K562 (cell line): ENCODE data around the gene CERS6. TPM values are rescaled to one million over a fixed set of nuclear protein-coding genes. Genes with fewer than 3 reads are reported as not detected.

Experiments used
- ATF7 ChIP-seq: fragments of 450-650 bp; IDR thresholded peaks from 2 replicates; pipeline ENCODE4 v1.7.1; 2014; ENCODE audit warnings: mild to moderate bottlenecking, moderate library complexity
- CBX3 ChIP-seq, 2 experiments: IDR thresholded peaks; 1 replicate in 1 of 2; 2 replicates in 1 of 2; pipeline ENCODE4 v1.6.1; 2012; ENCODE audit warnings: inconsistent platforms in 2 of 2, low read length in 2 of 2, borderline replicate concordance in 1 of 2, control low read depth in 1 of 2
- CXXC5 ChIP-seq: fragments of 250-450 bp; sonication (Bioruptor Pico); IDR thresholded peaks from 2 replicates; pipeline ENCODE4 v1.8.0; 2022; ENCODE audit warnings: inconsistent platforms, mild to moderate bottlenecking, moderate library complexity
- EP400 ChIP-seq: fragments of 450-650 bp; IDR thresholded peaks from 2 replicates; pipeline ENCODE4 v1.6.1; 2017; ENCODE audit warnings: antibody characterized with exemption, mild to moderate bottlenecking, moderate library complexity
- ETV1 ChIP-seq: fragments of 450-650 bp; conservative IDR thresholded peaks from 2 replicates; pipeline ENCODE4 v1.6.1; 2016; ENCODE audit warnings: missing genetic modification characterization, control low read depth, low read depth, missing compliant biosample characterization
- ETV5 ChIP-seq: sonication (generic); formaldehyde crosslinking; IDR thresholded peaks from 2 replicates; pipeline ENCODE4 v1.4.0; 2020; ENCODE audit warnings: low read depth, mild to moderate bottlenecking, missing genetic modification reagents
- GABPA ChIP-seq: fragments of 200-800 bp; sonication (Bioruptor generic); conservative IDR thresholded peaks from 2 replicates; pipeline ENCODE4 v1.6.1; 2016; ENCODE audit warnings: low read depth, missing genetic modification characterization, missing compliant biosample characterization
- GTF2E2 ChIP-seq: fragments of 200-800 bp; sonication (Bioruptor generic); IDR thresholded peaks from 2 replicates; pipeline ENCODE4 v1.6.1; 2016; ENCODE audit warnings: missing genetic modification characterization, missing compliant biosample characterization
- MEIS2 ChIP-seq: fragments of 450-650 bp; IDR thresholded peaks from 2 replicates; pipeline ENCODE4 v1.6.1; 2014; ENCODE audit warnings: mild to moderate bottlenecking; ENCODE audit not compliant: partially characterized antibody
- NBN ChIP-seq: fragments of 450-650 bp; IDR thresholded peaks from 2 replicates; pipeline ENCODE4 v1.6.1; 2016; ENCODE audit warnings: low read depth, mild to moderate bottlenecking
- RAD21 ChIP-seq, 2 experiments: fragments of 250-450 bp in 1 of 2; fragments of 450-650 bp in 1 of 2; sonication (Bioruptor Pico) in 1 of 2; formaldehyde crosslinking in 1 of 2; IDR thresholded peaks in 1 of 2; conservative IDR thresholded peaks in 1 of 2; 2 replicates each; pipeline versions ENCODE4 v1.4.0 to v1.8.0; 2020 to 2022; ENCODE audit warnings: mild to moderate bottlenecking in 2 of 2, moderate library complexity in 1 of 2
- SMAD4 ChIP-seq: fragments of 250-450 bp; sonication (Bioruptor Pico); conservative IDR thresholded peaks from 2 replicates; pipeline ENCODE4 v1.8.0; 2021; ENCODE audit warnings: inconsistent platforms, mild to moderate bottlenecking, moderate library complexity
- SMARCA5 ChIP-seq: fragments of 450-650 bp; IDR thresholded peaks from 2 replicates; pipeline ENCODE4 v1.6.1; 2016
- SMARCE1 ChIP-seq: fragments of 450-650 bp; IDR thresholded peaks from 2 replicates; pipeline ENCODE4 v1.7.1; 2016; ENCODE audit warnings: mild to moderate bottlenecking
- TARDBP ChIP-seq: fragments of 450-650 bp; IDR thresholded peaks from 2 replicates; pipeline ENCODE4 v1.6.1; 2016
- TEAD1 ChIP-seq, 2 experiments: fragments of 450-650 bp in 1 of 2; sonication (generic) in 1 of 2; formaldehyde crosslinking; IDR thresholded peaks; 2 replicates each; pipeline versions ENCODE4 v1.4.0 to v1.8.0; 2020 to 2022; ENCODE audit warnings: mild to moderate bottlenecking in 2 of 2, missing genetic modification reagents in 1 of 2
- TEAD4 ChIP-seq, 2 experiments: sonication (generic) in 1 of 2; formaldehyde crosslinking in 1 of 2; IDR thresholded peaks; 2 replicates each; pipeline versions ENCODE4 v1.6.1 to v1.8.0; 2012 to 2022; ENCODE audit warnings: borderline replicate concordance in 1 of 2, inconsistent platforms in 1 of 2, low read length in 1 of 2, mild to moderate bottlenecking in 1 of 2, missing genetic modification reagents in 1 of 2
- TRIM24 ChIP-seq, 2 experiments: fragments of 450-650 bp; IDR thresholded peaks; 2 replicates each; pipeline ENCODE4 v1.6.1; 2016
- ZNF24 ChIP-seq: fragments of 450-650 bp; IDR thresholded peaks from 2 replicates; pipeline ENCODE4 v1.6.1; 2016
- ZNF324 ChIP-seq: fragments of 250-450 bp; sonication (Bioruptor Pico); IDR thresholded peaks from 2 replicates; pipeline ENCODE4 v1.4.0; 2020; ENCODE audit warnings: mild to moderate bottlenecking
- ZNF41 ChIP-seq: fragments of 250-450 bp; sonication (Bioruptor Pico); conservative IDR thresholded peaks from 2 replicates; pipeline ENCODE4 v1.4.0; 2020; ENCODE audit warnings: mild to moderate bottlenecking
- polyA plus RNA-seq, 8 experiments: library from polyadenylated mRNA; depleted of rRNA in 4 of 8; stranded (reverse) in 5 of 8; unstranded in 3 of 8; fragments of >200 nt; fragmentation: Nextera tagmentation in 2 of 8; fragmentation: Illumina TruSeq in 1 of 8; extraction: Ambion mirVana in 2 of 8; extraction: Trizol in 1 of 8; gene quantifications; 2 replicates each; pipeline versions ENCODE4 v1.2.1 to v1.2.3, GENCODE V29; 2011 to 2014; ENCODE audit warnings: inconsistent platforms in 1 of 8, missing spikeins in 1 of 8
- total RNA-seq, 7 experiments: library from RNA; depleted of rRNA in 6 of 7; stranded (reverse); fragments of >200 nt in 6 of 7; fragmentation: Illumina TruSeq in 2 of 7; extraction: Trizol in 2 of 7; gene quantifications; 2 replicates each; pipeline versions ENCODE4 v1.2.1 to v1.2.3, GENCODE V29; 2011 to 2021; ENCODE audit warnings: low replicate concordance in 1 of 7
- TF ChIP-seq, protein P1 (sequence below): sonication (generic); formaldehyde crosslinking; IDR thresholded peaks from 2 replicates; pipeline ENCODE4 v1.8.1; 2023; ENCODE audit warnings: mild to moderate bottlenecking, missing genetic modification reagents
- TF ChIP-seq, protein P2 (sequence below), 2 experiments: fragments of 450-650 bp; IDR thresholded peaks; 2 replicates each; pipeline ENCODE4 v1.6.1; 2018; ENCODE audit warnings: mild to moderate bottlenecking in 2 of 2, low read depth in 1 of 2; ENCODE audit not compliant: partially characterized antibody in 2 of 2

Gene CERS6
- total and polyA plus RNA-seq, 9 of the 15 experiments (the other 6 are each of a cell fraction or from before 2014, with no cell fraction given) = 1.6 to 13.6 (median 11.4) TPM

GRCh38 chr2:168632709-168633121, 176.6 kb downstream of the CERS6 start (continued):
- TF ChIP-seq MEIS2 (peak; percentile 77), ATF7 (0 out of 2 replicates have a peak, but pooled peaks have one; percentile 12), GABPA (tag) (peak; percentile 23; the same call in 1 of the 2 replicates), RAD21 (CRISPR knock-in tag; conservative IDR thresholded peaks at IDR 0.05 in 1 of 2, IDR thresholded peaks at IDR 0.05 in 1 of 2) (peak in 1 of 2 experiments; percentile 5; a peak in 1 of 4 replicates), NBN (0 out of 2 replicates have a peak, but pooled peaks have one; percentile 32), ETV1 (peak; percentile 46), SMARCE1 (peak; percentile 41; the same call in 1 of the 2 replicates), SMARCA5 (0 out of 2 replicates have a peak, but pooled peaks have one; percentile 16), CXXC5 (CRISPR knock-in tag) (peak; percentile 57), ZNF24 (no peak), ZNF41 (CRISPR knock-in tag) (no peak), CBX3 (IDR thresholded peaks at IDR 0.05; ENCODE audit: borderline replicate concordance in 1 of 2, low read length in 2 of 2) (peak in 1 of 2 experiments; percentile 66; a peak in 1 of 3 replicates), GTF2E2 (tag) (0 out of 2 replicates have a peak, but pooled peaks have one; percentile 36), TEAD1 (CRISPR knock-in tag; IDR thresholded peaks at IDR 0.05) (no peak), EP400 (0 out of 2 replicates have a peak, but pooled peaks have one; percentile 16), SMAD4 (CRISPR knock-in tag) (peak; percentile 40; the same call in 1 of the 2 replicates), TARDBP (peak; percentile 48; the same call in 1 of the 2 replicates), ZNF324 (CRISPR knock-in tag) (no peak), TEAD4 (IDR thresholded peaks at IDR 0.05; ENCODE audit: low read length) (peak; percentile 23; the same call in 1 of the 2 replicates), TEAD4 (CRISPR knock-in tag; IDR thresholded peaks at IDR 0.05; ENCODE audit: borderline replicate concordance) (no peak), TRIM24 (IDR thresholded peaks at IDR 0.05) (0 out of 4 replicates have a peak, but pooled peaks of 1 of the 2 experiments have one; percentile 13), ETV5 (CRISPR knock-in tag) (peak; percentile 52; the same call in 1 of the 2 replicates)
- TF ChIP-seq, protein P1, sequence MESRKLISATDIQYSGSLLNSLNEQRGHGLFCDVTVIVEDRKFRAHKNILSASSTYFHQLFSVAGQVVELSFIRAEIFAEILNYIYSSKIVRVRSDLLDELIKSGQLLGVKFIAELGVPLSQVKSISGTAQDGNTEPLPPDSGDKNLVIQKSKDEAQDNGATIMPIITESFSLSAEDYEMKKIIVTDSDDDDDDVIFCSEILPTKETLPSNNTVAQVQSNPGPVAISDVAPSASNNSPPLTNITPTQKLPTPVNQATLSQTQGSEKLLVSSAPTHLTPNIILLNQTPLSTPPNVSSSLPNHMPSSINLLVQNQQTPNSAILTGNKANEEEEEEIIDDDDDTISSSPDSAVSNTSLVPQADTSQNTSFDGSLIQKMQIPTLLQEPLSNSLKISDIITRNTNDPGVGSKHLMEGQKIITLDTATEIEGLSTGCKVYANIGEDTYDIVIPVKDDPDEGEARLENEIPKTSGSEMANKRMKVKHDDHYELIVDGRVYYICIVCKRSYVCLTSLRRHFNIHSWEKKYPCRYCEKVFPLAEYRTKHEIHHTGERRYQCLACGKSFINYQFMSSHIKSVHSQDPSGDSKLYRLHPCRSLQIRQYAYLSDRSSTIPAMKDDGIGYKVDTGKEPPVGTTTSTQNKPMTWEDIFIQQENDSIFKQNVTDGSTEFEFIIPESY (CRISPR knock-in tag) = no peak
- TF ChIP-seq, protein P2, sequence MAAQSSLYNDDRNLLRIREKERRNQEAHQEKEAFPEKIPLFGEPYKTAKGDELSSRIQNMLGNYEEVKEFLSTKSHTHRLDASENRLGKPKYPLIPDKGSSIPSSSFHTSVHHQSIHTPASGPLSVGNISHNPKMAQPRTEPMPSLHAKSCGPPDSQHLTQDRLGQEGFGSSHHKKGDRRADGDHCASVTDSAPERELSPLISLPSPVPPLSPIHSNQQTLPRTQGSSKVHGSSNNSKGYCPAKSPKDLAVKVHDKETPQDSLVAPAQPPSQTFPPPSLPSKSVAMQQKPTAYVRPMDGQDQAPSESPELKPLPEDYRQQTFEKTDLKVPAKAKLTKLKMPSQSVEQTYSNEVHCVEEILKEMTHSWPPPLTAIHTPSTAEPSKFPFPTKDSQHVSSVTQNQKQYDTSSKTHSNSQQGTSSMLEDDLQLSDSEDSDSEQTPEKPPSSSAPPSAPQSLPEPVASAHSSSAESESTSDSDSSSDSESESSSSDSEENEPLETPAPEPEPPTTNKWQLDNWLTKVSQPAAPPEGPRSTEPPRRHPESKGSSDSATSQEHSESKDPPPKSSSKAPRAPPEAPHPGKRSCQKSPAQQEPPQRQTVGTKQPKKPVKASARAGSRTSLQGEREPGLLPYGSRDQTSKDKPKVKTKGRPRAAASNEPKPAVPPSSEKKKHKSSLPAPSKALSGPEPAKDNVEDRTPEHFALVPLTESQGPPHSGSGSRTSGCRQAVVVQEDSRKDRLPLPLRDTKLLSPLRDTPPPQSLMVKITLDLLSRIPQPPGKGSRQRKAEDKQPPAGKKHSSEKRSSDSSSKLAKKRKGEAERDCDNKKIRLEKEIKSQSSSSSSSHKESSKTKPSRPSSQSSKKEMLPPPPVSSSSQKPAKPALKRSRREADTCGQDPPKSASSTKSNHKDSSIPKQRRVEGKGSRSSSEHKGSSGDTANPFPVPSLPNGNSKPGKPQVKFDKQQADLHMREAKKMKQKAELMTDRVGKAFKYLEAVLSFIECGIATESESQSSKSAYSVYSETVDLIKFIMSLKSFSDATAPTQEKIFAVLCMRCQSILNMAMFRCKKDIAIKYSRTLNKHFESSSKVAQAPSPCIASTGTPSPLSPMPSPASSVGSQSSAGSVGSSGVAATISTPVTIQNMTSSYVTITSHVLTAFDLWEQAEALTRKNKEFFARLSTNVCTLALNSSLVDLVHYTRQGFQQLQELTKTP (IDR thresholded peaks at IDR 0.05; ENCODE audit: low read depth in 1 of 2, partially characterized antibody in 2 of 2) = peak in 1 of 2 experiments; percentile 45
